H1 (cell line): ENCODE results near the gene NDC1.

Experiments
- CEBPB ChIP-seq: IDR thresholded peaks from 2 replicates; pipeline ENCODE4 v1.6.1; 2012; ENCODE audit warnings: low read depth, low read length
- EP300 ChIP-seq, 2 experiments: IDR thresholded peaks; 1 replicate in 1 of 2; 2 replicates in 1 of 2; pipeline ENCODE4 v1.6.1; 2011 to 2012; ENCODE audit warnings: low read depth in 2 of 2, low read length in 2 of 2, mild to moderate bottlenecking in 2 of 2, borderline replicate concordance in 1 of 2, inconsistent platforms in 1 of 2, moderate library complexity in 1 of 2
- EZH2 ChIP-seq: fragments of 200-600 bp; sonication (generic); IDR thresholded peaks from 2 replicates; pipeline ENCODE4 v1.7.1; 2012; ENCODE audit warnings: low read depth, mild to moderate bottlenecking, moderate library complexity, low read length, inconsistent platforms; ENCODE audit not compliant: severe bottlenecking
- RAD21 ChIP-seq, 2 experiments: IDR thresholded peaks in 1 of 2; conservative IDR thresholded peaks in 1 of 2; 2 replicates each; pipeline ENCODE4 v1.6.1; 2011; ENCODE audit warnings: low read depth in 2 of 2, low read length in 2 of 2, improper control_type of control experiment in 1 of 2, inconsistent platforms in 1 of 2, mild to moderate bottlenecking in 1 of 2, moderate library complexity in 1 of 2
- SIN3A ChIP-seq, 2 experiments: IDR thresholded peaks in 1 of 2; conservative IDR thresholded peaks in 1 of 2; 2 replicates each; pipeline ENCODE4 v1.6.1; 2011 to 2012; ENCODE audit warnings: low read length in 2 of 2, improper control_type of control experiment in 1 of 2, low read depth in 1 of 2, mild to moderate bottlenecking in 1 of 2
- YY1 ChIP-seq: IDR thresholded peaks from 2 replicates; pipeline ENCODE4 v1.6.1; 2011; ENCODE audit warnings: low read depth, mild to moderate bottlenecking, low read length
- ZNF274 ChIP-seq: IDR thresholded peaks from 2 replicates; pipeline ENCODE4 v1.7.0; 2012; ENCODE audit warnings: low read length, borderline replicate concordance; ENCODE audit errors: extremely low read depth
- TF ChIP-seq, protein P1 (sequence below), 3 experiments: IDR thresholded peaks; 1 replicate in 2 of 3; 2 replicates in 1 of 3; pipeline versions ENCODE4 v1.5.1 to v1.6.1; 2011; ENCODE audit warnings: low read length in 3 of 3, mild to moderate bottlenecking in 3 of 3, inconsistent platforms in 2 of 3, low read depth in 1 of 3, moderate library complexity in 1 of 3; ENCODE audit not compliant: insufficient read depth in 1 of 3; ENCODE audit errors: control extremely low read depth in 1 of 3
- TF ChIP-seq, protein P2 (sequence below): IDR thresholded peaks from 2 replicates; pipeline ENCODE4 v1.6.1; 2012; ENCODE audit warnings: inconsistent platforms
- TF ChIP-seq, protein P3 (sequence below): IDR thresholded peaks from 2 replicates; pipeline ENCODE4 v1.6.1; 2011; ENCODE audit warnings: low read depth, mild to moderate bottlenecking, low read length; ENCODE audit not compliant: insufficient read depth

DNA sequence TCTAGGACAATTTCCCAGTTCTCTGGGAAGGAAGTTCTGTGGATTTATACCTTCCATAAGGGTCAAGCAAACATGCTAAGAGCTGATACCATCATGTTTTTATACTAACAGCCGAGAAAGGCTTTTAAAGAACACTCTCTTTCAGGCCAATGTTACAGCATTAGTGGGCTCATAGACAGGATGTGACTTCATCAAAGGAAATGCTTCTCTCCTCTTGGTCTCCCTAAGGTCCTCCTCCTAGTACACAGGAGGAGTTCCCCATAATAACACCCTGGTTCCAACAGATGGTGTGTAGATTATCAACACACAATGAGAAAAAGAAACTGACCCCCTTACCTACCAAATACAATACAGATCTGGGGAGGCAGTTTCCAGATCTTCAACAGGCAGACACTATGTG, 72.4 kb downstream of the NDC1 start:
- no peak for TF ChIP-seq ZNF274
- TF ChIP-seq, protein P1, sequence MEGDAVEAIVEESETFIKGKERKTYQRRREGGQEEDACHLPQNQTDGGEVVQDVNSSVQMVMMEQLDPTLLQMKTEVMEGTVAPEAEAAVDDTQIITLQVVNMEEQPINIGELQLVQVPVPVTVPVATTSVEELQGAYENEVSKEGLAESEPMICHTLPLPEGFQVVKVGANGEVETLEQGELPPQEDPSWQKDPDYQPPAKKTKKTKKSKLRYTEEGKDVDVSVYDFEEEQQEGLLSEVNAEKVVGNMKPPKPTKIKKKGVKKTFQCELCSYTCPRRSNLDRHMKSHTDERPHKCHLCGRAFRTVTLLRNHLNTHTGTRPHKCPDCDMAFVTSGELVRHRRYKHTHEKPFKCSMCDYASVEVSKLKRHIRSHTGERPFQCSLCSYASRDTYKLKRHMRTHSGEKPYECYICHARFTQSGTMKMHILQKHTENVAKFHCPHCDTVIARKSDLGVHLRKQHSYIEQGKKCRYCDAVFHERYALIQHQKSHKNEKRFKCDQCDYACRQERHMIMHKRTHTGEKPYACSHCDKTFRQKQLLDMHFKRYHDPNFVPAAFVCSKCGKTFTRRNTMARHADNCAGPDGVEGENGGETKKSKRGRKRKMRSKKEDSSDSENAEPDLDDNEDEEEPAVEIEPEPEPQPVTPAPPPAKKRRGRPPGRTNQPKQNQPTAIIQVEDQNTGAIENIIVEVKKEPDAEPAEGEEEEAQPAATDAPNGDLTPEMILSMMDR (IDR thresholded peaks at IDR 0.05; ENCODE audit: control extremely low read depth in 1 of 3, insufficient read depth in 1 of 3, low read depth in 1 of 3, low read length in 3 of 3) = no peak
- no peak for TF ChIP-seq SIN3A (conservative IDR thresholded peaks at IDR 0.05 in 1 of 2, IDR thresholded peaks at IDR 0.05 in 1 of 2; ENCODE audit: low read depth in 1 of 2, low read length in 2 of 2)
- no peak for TF ChIP-seq CEBPB
- TF ChIP-seq, protein P2, sequence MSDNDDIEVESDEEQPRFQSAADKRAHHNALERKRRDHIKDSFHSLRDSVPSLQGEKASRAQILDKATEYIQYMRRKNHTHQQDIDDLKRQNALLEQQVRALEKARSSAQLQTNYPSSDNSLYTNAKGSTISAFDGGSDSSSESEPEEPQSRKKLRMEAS = no peak
- no peak for TF ChIP-seq YY1
- no peak for TF ChIP-seq RAD21 (IDR thresholded peaks at IDR 0.05 in 1 of 2, conservative IDR thresholded peaks at IDR 0.05 in 1 of 2; ENCODE audit: low read depth in 2 of 2, low read length in 2 of 2)
- TF ChIP-seq, protein P3, sequence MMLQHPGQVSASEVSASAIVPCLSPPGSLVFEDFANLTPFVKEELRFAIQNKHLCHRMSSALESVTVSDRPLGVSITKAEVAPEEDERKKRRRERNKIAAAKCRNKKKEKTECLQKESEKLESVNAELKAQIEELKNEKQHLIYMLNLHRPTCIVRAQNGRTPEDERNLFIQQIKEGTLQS = no peak
- no peak for TF ChIP-seq EP300 (IDR thresholded peaks at IDR 0.05; ENCODE audit: borderline replicate concordance in 1 of 2, low read depth in 2 of 2, low read length in 2 of 2)
- TF ChIP-seq EZH2 = no peak
